Left lung (tissue), 10 donors: ENCODE results near the gene PDE6H. TPM values are rescaled to one million over a fixed set of nuclear protein-coding genes. Genes with fewer than 3 reads are reported as not detected.

Experiments used
- ATAC-seq: fragments of 200-7000 bp; cut with Tn5 transposase; one replicate; pipeline ENCODE4 v1.9.1; 2020; ENCODE audit warnings: moderate library complexity
- DNase-seq, 4 donors: peaks; one replicate each; pipeline ENCODE4 v3.0.0-alpha.2; 2013 to 2020
- H3K27ac ChIP-seq, 2 donors: fragments of 200-600 bp; sonication (generic) in 1 of 2; one replicate each; pipeline versions ENCODE4 v1.5.0 to v1.8.0; 2020 to 2021
- H3K27me3 ChIP-seq, 2 donors: fragments of 200-600 bp; sonication (generic) in 1 of 2; one replicate each; pipeline versions ENCODE4 v1.5.0 to v1.8.0; 2020 to 2021
- H3K36me3 ChIP-seq, 2 donors: fragments of 200-600 bp; sonication (generic) in 1 of 2; one replicate each; pipeline versions ENCODE4 v1.5.0 to v1.8.0; 2020 to 2021
- H3K4me1 ChIP-seq, 2 donors: fragments of 200-600 bp; one replicate each; pipeline ENCODE4 v1.8.0; 2021
- H3K4me3 ChIP-seq, 2 donors: fragments of 200-600 bp; sonication (generic) in 1 of 2; one replicate each; pipeline versions ENCODE4 v1.5.0 to v1.8.0; 2020 to 2021; ENCODE audit warnings: mild to moderate bottlenecking in 1 of 2
- H3K9me3 ChIP-seq, 2 donors: fragments of 200-600 bp; sonication (generic) in 1 of 2; one replicate each; pipeline versions ENCODE4 v1.5.0 to v1.8.0; 2020 to 2021
- CTCF ChIP-seq, 2 donors: fragments of 200-600 bp; sonication (generic) in 1 of 2; IDR thresholded peaks; one replicate each; pipeline versions ENCODE4 v1.5.0 to v1.8.0; 2021; ENCODE audit warnings: antibody characterized with exemption in 2 of 2
- intact Hi-C, 2 donors: fragments of 100-400 bp; cut with DNase I; formaldehyde crosslinking; loops; one replicate each; pipeline versions ENCODE4 v1.11.2 to v1.14.2; 2022
- polyA plus RNA-seq, 6 donors: library from polyadenylated mRNA; unstranded; fragments of 120-200 nt; gene quantifications; one replicate each; pipeline ENCODE4 v1.2.1, GENCODE V29; 2013; ENCODE audit not compliant: insufficient read length in 6 of 6
- total RNA-seq, 2 donors: library from RNA; stranded (reverse); fragmentation: NEBNext Ultra II Directional; extraction: Animal tissue kit (Norgen Biotek cat#: 25700); gene quantifications; one replicate each; pipeline ENCODE4 v1.2.1, GENCODE V29; 2021
- donor health status: DM: no; HTN: yes; CAD: no.
- donor health status: DM: no; HTN: no; CAD: no.

Gene PDE6H
- total and polyA plus RNA-seq, 8 donors: not detected

- Histone ChIP-seq H3K4me1 (no peaks in the 10 kb centered on the region), H3K27me3 (no peaks in the 10 kb centered on the region), H3K36me3 (no peaks in the 10 kb centered on the region), H3K4me3 (no peak overlapping the region), H3K27ac (no peak overlapping the region), H3K9me3 (no peaks in the 10 kb centered on the region)
- TF ChIP-seq CTCF (IDR thresholded peaks at IDR 0.05): no peak
- DNase-seq (no peak), ATAC-seq (no peak)
- intact Hi-C loops: no loop called here
Measured at GRCh38 chr12:15020156-15020555, 47.3 kb downstream of the PDE6H start.

Other genes starting within 250 kb of the PDE6H start
- gene WBP11, start 169.6 kb upstream of the PDE6H start, total RNA-seq: 10 to 100 TPM; 38.6 to 53.5 TPM
- 100 to 1,000 TPM in 2 of 6 donors, 10 to 100 TPM in 4; 87.5 to 105 (median 96.6) TPM for gene WBP11, start 169.6 kb upstream of the PDE6H start, polyA plus RNA-seq
- 1 to 10 TPM in 1 of 2 donors, under 1 TPM in 1; 0.81 to 1.2 TPM for gene C12orf60, start 169.4 kb upstream of the PDE6H start, total RNA-seq
- gene C12orf60, start 169.4 kb upstream of the PDE6H start, polyA plus RNA-seq: 1 to 10 TPM; 2.6 to 3.7 (median 2.8) TPM
- gene SMCO3, start 158.9 kb upstream of the PDE6H start, total RNA-seq: 1 to 10 TPM in 1 of 2 donors, under 1 TPM in 1; 0.97 to 1.1 TPM
- gene SMCO3, start 158.9 kb upstream of the PDE6H start, polyA plus RNA-seq: under 1 TPM; 0.28 to 0.68 (median 0.55) TPM
- gene ART4, start 129.5 kb upstream of the PDE6H start, total RNA-seq: 1 to 10 TPM; 2.7 to 3.1 TPM
- gene ART4, start 129.5 kb upstream of the PDE6H start, polyA plus RNA-seq: under 1 TPM; 0.11 to 0.52 (median 0.18) TPM
- 100 to 1,000 TPM; 651 to 789 TPM for gene MGP, start 87.2 kb upstream of the PDE6H start, total RNA-seq
- 100 to 1,000 TPM in 1 of 6 donors, 10 to 100 TPM in 5; 78.8 to 102 (median 82.6) TPM for gene MGP, start 87.2 kb upstream of the PDE6H start, polyA plus RNA-seq
- 10 to 100 TPM in 1 of 2 donors, 1 to 10 TPM in 1; 5.3 to 16.2 TPM for gene ERP27, start 34.5 kb upstream of the PDE6H start, total RNA-seq
- gene ERP27, start 34.5 kb upstream of the PDE6H start, polyA plus RNA-seq: 10 to 100 TPM in 2 of 6 donors, 1 to 10 TPM in 4; 3.0 to 14.8 (median 8.4) TPM
- 100 to 1,000 TPM; 168 to 314 TPM for gene ARHGDIB, start 11.4 kb upstream of the PDE6H start, total RNA-seq
- gene ARHGDIB, start 11.4 kb upstream of the PDE6H start, polyA plus RNA-seq: 10 to 100 TPM; 60.9 to 79.9 (median 73.9) TPM
- 10 to 100 TPM; 11.5 to 12.4 TPM for gene RERG, start 248.4 kb downstream of the PDE6H start, total RNA-seq
- gene RERG, start 248.4 kb downstream of the PDE6H start, polyA plus RNA-seq: 10 to 100 TPM; 12.9 to 17.5 (median 15.3) TPM